Liver (tissue), 9 donors: ENCODE results near the gene FAM53B. TPM values are rescaled to one million over a fixed set of nuclear protein-coding genes. Genes with fewer than 3 reads are reported as not detected.

ENCODE experiments used
- DNase-seq: peaks from one replicate; pipeline ENCODE4 v3.0.0-alpha.2; 2017; ENCODE audit warnings: low spot score
- H3K27ac ChIP-seq, 2 donors: one replicate each; pipeline ENCODE4 v1.7.0; 2013; ENCODE audit warnings: inconsistent platforms in 2 of 2, low read length in 2 of 2, control low read depth in 1 of 2, low read depth in 1 of 2, mild to moderate bottlenecking in 1 of 2
- H3K27me3 ChIP-seq, 4 donors: one replicate each; pipeline versions ENCODE4 v1.6.1 to v1.7.0; 2013; ENCODE audit warnings: low read length in 3 of 4, inconsistent platforms in 1 of 4, mild to moderate bottlenecking in 1 of 4, moderate library complexity in 1 of 4; ENCODE audit not compliant: control insufficient read depth in 4 of 4, insufficient read depth in 4 of 4
- H3K36me3 ChIP-seq, 4 donors: one replicate each; pipeline versions ENCODE4 v1.6.1 to v1.7.0; 2013; ENCODE audit warnings: low read length in 3 of 4, mild to moderate bottlenecking in 3 of 4, low read depth in 1 of 4, moderate library complexity in 1 of 4; ENCODE audit not compliant: control insufficient read depth in 4 of 4, insufficient read depth in 3 of 4
- H3K4me1 ChIP-seq, 4 donors: one replicate each; pipeline versions ENCODE4 v1.6.1 to v1.7.0; 2013; ENCODE audit warnings: low read length in 3 of 4, mild to moderate bottlenecking in 3 of 4, moderate library complexity in 1 of 4; ENCODE audit not compliant: control insufficient read depth in 4 of 4, insufficient read depth in 4 of 4
- H3K4me3 ChIP-seq, 3 donors: one replicate each; pipeline versions ENCODE4 v1.6.1 to v1.7.0; 2013; ENCODE audit warnings: low read length in 3 of 3, control low read depth in 1 of 3, low read depth in 1 of 3, mild to moderate bottlenecking in 1 of 3
- H3K9ac ChIP-seq, 2 donors: one replicate each; pipeline ENCODE4 v1.7.0; 2013; ENCODE audit warnings: low read length in 2 of 2, mild to moderate bottlenecking in 2 of 2, moderate library complexity in 2 of 2, control low read depth in 1 of 2, low read depth in 1 of 2
- H3K9me3 ChIP-seq, 4 donors: one replicate each; pipeline versions ENCODE4 v1.6.1 to v1.7.0; 2013; ENCODE audit warnings: low read length in 3 of 4; ENCODE audit not compliant: control insufficient read depth in 4 of 4
- EGR1 ChIP-seq, 2 donors: IDR thresholded peaks; 2 replicates each; pipeline ENCODE4 v1.6.1; 2016 to 2018; ENCODE audit warnings: antibody characterized with exemption in 2 of 2, low read depth in 2 of 2
- FOXA1 ChIP-seq: IDR thresholded peaks from 2 replicates; pipeline ENCODE4 v1.6.1; 2016; ENCODE audit warnings: antibody characterized with exemption
- FOXA2 ChIP-seq: IDR thresholded peaks from 2 replicates; pipeline ENCODE4 v1.6.1; 2016; ENCODE audit warnings: antibody characterized with exemption
- GABPA ChIP-seq, 2 donors: IDR thresholded peaks in 1 of 2; conservative IDR thresholded peaks in 1 of 2; 2 replicates each; pipeline ENCODE4 v1.6.1; 2016; ENCODE audit warnings: antibody characterized with exemption in 2 of 2, mild to moderate bottlenecking in 1 of 2, moderate library complexity in 1 of 2
- HNF4A ChIP-seq, 2 donors: conservative IDR thresholded peaks; 2 replicates each; pipeline ENCODE4 v1.6.1; 2016; ENCODE audit warnings: antibody characterized with exemption in 2 of 2, mild to moderate bottlenecking in 2 of 2
- HNF4G ChIP-seq: IDR thresholded peaks from 2 replicates; pipeline ENCODE4 v1.6.1; 2016; ENCODE audit warnings: antibody characterized with exemption
- NR2F2 ChIP-seq: IDR thresholded peaks from 2 replicates; pipeline ENCODE4 v1.6.1; 2016; ENCODE audit warnings: antibody characterized with exemption
- RAD21 ChIP-seq, 2 donors: IDR thresholded peaks; 2 replicates each; pipeline ENCODE4 v1.6.1; 2016; ENCODE audit warnings: antibody characterized with exemption in 2 of 2, mild to moderate bottlenecking in 2 of 2
- SP1 ChIP-seq: IDR thresholded peaks from 2 replicates; pipeline ENCODE4 v1.6.1; 2018; ENCODE audit warnings: antibody characterized with exemption, mild to moderate bottlenecking
- TAF1 ChIP-seq: conservative IDR thresholded peaks from 2 replicates; pipeline ENCODE4 v1.6.1; 2016; ENCODE audit warnings: antibody characterized with exemption, mild to moderate bottlenecking
- YY1 ChIP-seq: IDR thresholded peaks from 2 replicates; pipeline ENCODE4 v1.6.1; 2016; ENCODE audit warnings: antibody characterized with exemption, mild to moderate bottlenecking
- WGBS: extraction: QIAGEN DNeasy Blood & Tissue Kit; methylation state at CpG from one replicate; pipeline ENCODE4 v1.1.7; 2013; 5-methylcytosine and 5-hydroxymethylcytosine counted together
- polyA plus RNA-seq, 2 donors: library from polyadenylated mRNA; stranded (reverse) in 1 of 2; unstranded in 1 of 2; fragments of 200-250 nt in 1 of 2; fragments of >200 nt in 1 of 2; fragmentation: Nextera tagmentation in 1 of 2; extraction: Ambion mirVana in 1 of 2; gene quantifications; one replicate each; pipeline versions ENCODE4 v1.2.1 to v1.2.3, GENCODE V29; 2013 to 2015
- total RNA-seq, 2 donors: library from RNA; depleted of rRNA; stranded (reverse); fragments of >200 nt; gene quantifications; one replicate each; pipeline ENCODE4 v1.2.3, GENCODE V29; 2014
- TF ChIP-seq, protein P1 (sequence below): IDR thresholded peaks from 2 replicates; pipeline ENCODE4 v1.6.1; 2016; ENCODE audit warnings: antibody characterized with exemption
- TF ChIP-seq, protein P2 (sequence below): fragments of 150-350 bp; IDR thresholded peaks from 2 replicates; pipeline ENCODE4 v1.5.1; 2017; ENCODE audit warnings: improper control_type of control experiment, low read depth, low read length; ENCODE audit not compliant: missing input control
- TF ChIP-seq, protein P3 (sequence below): IDR thresholded peaks from 2 replicates; pipeline ENCODE4 v1.6.1; 2016; ENCODE audit warnings: antibody characterized with exemption, mild to moderate bottlenecking
- TF ChIP-seq, protein P4 (sequence below): IDR thresholded peaks from 2 replicates; pipeline ENCODE4 v1.6.1; 2016; ENCODE audit warnings: antibody characterized with exemption
- donor health status: healthy.
- donor health status: healthy.
- donor health status: healthy.
- donor health status: healthy.
- donor health status: healthy.

FAM53B gene
- total and polyA plus RNA-seq, 4 donors = 1.1 to 24.0 (median 6.3) TPM

DNA sequence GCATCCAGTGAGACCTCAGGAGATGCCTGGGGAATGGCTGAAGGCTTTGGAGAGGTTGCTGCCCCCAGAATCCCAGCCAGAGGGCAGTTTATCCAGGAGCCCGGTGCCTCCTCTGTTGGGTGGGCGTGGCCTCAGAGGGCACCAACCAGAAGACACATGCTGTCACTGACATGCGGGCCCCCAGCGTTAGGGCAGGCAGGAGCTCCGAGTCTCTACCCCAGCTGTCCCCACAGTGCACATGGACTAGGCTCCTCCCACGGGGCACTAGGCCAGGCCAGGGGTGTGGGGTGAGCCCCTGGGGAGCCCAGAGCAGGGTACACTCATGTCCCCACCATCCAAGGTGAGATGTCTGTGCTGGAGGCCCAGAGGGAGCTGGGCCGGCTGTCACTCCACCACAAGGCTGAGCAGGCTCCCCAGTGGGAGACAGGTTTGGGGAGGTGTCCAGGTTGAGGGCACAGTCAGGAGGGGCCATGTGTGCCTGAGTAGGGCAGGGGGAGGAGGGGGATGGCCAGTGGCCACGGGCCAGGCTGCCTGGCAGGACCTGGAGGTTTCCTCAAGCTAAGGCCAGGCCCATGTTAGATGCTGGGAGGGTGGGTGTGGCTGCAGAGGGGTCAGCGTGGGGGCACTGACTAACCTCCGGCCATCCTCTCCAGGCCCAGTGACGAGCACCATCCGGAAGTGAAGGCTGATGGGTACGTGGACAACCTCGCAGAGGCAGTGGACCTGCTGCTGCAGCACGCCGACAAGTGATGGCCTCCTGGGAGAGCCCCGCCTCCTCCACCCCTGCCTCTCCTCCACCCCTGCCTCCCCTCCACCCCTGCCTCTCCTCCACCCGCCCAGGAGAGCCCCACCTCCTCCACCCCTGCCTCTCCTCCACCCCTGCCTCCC is 131.3 kb downstream of the FAM53B start:
- WGBS = 79% methylated on average over 18 of the region's 18 CpGs
- Histone ChIP-seq H3K4me1 (no peaks in the 10 kb centered on the region), H3K9me3 (no peaks in the 10 kb centered on the region), H3K27ac (no peak overlapping the region), H3K27me3 (no peaks in the 10 kb centered on the region), H3K36me3 (peaks cover 0 to 4% (median 2%) of the 10 kb centered on the region in 4 donors), H3K4me3 (no peak overlapping the region), H3K9ac (no peak overlapping the region)
- DNase-seq = no peak
- no peak for TF ChIP-seq SP1
- TF ChIP-seq HNF4A (conservative IDR thresholded peaks at IDR 0.05) = no peak
- TF ChIP-seq TAF1 = no peak
- TF ChIP-seq FOXA1 = no peak
- no peak for TF ChIP-seq FOXA2
- no peak for TF ChIP-seq GABPA (IDR thresholded peaks at IDR 0.05 in 1 of 2, conservative IDR thresholded peaks at IDR 0.05 in 1 of 2)
- TF ChIP-seq EGR1 (IDR thresholded peaks at IDR 0.05; ENCODE audit: low read depth in 2 of 2) = no peak
- TF ChIP-seq RAD21 (IDR thresholded peaks at IDR 0.05) = no peak
- TF ChIP-seq, protein P1, sequence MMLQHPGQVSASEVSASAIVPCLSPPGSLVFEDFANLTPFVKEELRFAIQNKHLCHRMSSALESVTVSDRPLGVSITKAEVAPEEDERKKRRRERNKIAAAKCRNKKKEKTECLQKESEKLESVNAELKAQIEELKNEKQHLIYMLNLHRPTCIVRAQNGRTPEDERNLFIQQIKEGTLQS = no peak
- TF ChIP-seq YY1 = no peak
- no peak for TF ChIP-seq HNF4G
- TF ChIP-seq, protein P2, sequence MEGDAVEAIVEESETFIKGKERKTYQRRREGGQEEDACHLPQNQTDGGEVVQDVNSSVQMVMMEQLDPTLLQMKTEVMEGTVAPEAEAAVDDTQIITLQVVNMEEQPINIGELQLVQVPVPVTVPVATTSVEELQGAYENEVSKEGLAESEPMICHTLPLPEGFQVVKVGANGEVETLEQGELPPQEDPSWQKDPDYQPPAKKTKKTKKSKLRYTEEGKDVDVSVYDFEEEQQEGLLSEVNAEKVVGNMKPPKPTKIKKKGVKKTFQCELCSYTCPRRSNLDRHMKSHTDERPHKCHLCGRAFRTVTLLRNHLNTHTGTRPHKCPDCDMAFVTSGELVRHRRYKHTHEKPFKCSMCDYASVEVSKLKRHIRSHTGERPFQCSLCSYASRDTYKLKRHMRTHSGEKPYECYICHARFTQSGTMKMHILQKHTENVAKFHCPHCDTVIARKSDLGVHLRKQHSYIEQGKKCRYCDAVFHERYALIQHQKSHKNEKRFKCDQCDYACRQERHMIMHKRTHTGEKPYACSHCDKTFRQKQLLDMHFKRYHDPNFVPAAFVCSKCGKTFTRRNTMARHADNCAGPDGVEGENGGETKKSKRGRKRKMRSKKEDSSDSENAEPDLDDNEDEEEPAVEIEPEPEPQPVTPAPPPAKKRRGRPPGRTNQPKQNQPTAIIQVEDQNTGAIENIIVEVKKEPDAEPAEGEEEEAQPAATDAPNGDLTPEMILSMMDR = no peak
- TF ChIP-seq, protein P3, sequence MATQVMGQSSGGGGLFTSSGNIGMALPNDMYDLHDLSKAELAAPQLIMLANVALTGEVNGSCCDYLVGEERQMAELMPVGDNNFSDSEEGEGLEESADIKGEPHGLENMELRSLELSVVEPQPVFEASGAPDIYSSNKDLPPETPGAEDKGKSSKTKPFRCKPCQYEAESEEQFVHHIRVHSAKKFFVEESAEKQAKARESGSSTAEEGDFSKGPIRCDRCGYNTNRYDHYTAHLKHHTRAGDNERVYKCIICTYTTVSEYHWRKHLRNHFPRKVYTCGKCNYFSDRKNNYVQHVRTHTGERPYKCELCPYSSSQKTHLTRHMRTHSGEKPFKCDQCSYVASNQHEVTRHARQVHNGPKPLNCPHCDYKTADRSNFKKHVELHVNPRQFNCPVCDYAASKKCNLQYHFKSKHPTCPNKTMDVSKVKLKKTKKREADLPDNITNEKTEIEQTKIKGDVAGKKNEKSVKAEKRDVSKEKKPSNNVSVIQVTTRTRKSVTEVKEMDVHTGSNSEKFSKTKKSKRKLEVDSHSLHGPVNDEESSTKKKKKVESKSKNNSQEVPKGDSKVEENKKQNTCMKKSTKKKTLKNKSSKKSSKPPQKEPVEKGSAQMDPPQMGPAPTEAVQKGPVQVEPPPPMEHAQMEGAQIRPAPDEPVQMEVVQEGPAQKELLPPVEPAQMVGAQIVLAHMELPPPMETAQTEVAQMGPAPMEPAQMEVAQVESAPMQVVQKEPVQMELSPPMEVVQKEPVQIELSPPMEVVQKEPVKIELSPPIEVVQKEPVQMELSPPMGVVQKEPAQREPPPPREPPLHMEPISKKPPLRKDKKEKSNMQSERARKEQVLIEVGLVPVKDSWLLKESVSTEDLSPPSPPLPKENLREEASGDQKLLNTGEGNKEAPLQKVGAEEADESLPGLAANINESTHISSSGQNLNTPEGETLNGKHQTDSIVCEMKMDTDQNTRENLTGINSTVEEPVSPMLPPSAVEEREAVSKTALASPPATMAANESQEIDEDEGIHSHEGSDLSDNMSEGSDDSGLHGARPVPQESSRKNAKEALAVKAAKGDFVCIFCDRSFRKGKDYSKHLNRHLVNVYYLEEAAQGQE = no peak

DNA sequence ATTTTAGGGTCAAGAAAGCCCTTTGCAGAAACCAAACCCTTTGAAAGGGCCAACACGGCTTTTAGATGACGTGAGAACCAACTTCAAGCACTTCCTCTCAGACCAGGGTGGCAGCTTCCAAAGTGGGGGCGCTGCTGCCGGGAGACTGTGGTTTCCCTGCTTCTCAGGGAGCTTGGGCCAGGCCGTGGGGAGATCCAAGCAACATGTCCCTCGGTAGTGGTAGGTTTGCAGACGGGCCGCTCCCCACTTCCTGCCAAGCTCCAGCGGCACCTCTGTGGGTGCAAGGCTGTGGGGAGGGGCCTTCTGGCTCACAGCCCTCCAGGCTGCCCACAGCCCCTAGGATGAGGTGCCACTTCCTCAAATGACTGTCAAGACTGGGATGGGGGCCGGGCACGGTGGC is 132.4 kb downstream of the FAM53B start:
- DNase-seq = no peak
- Histone ChIP-seq H3K27ac (no peak overlapping the region), H3K9ac (no peak overlapping the region), H3K27me3 (no peaks in the 10 kb centered on the region), H3K4me3 (no peak overlapping the region), H3K36me3 (peaks cover 0 to 4% (median 0%) of the 10 kb centered on the region in 4 donors), H3K4me1 (no peaks in the 10 kb centered on the region), H3K9me3 (no peaks in the 10 kb centered on the region)
- WGBS = 79% methylated on average over 11 of the region's 11 CpGs
- TF ChIP-seq, protein P4, sequence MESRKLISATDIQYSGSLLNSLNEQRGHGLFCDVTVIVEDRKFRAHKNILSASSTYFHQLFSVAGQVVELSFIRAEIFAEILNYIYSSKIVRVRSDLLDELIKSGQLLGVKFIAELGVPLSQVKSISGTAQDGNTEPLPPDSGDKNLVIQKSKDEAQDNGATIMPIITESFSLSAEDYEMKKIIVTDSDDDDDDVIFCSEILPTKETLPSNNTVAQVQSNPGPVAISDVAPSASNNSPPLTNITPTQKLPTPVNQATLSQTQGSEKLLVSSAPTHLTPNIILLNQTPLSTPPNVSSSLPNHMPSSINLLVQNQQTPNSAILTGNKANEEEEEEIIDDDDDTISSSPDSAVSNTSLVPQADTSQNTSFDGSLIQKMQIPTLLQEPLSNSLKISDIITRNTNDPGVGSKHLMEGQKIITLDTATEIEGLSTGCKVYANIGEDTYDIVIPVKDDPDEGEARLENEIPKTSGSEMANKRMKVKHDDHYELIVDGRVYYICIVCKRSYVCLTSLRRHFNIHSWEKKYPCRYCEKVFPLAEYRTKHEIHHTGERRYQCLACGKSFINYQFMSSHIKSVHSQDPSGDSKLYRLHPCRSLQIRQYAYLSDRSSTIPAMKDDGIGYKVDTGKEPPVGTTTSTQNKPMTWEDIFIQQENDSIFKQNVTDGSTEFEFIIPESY = no peak
- TF ChIP-seq NR2F2 (no peak), SP1 (no peak), EGR1 (IDR thresholded peaks at IDR 0.05; ENCODE audit: low read depth in 2 of 2) (no peak), RAD21 (IDR thresholded peaks at IDR 0.05) (no peak), FOXA1 (no peak)
- TF ChIP-seq, protein P3 = no peak
- TF ChIP-seq, protein P1 = no peak
- TF ChIP-seq, protein P2 = no peak
